Esophagus squamous epithelium (tissue), 4 donors: ENCODE results near the gene GIGYF2.

Experiments
- POLR2A ChIP-seq, 4 donors: fragments of 450-650 bp; IDR thresholded peaks; one replicate each; pipeline ENCODE4 v1.6.1; 2017; ENCODE audit warnings: antibody characterized with exemption in 4 of 4, mild to moderate bottlenecking in 4 of 4, moderate library complexity in 3 of 4
- TF ChIP-seq, protein P1 (sequence below), 6 experiments: fragments of 450-650 bp in 4 of 6; fragments of 200-600 bp in 2 of 6; sonication (generic) in 2 of 6; IDR thresholded peaks; one replicate each; pipeline ENCODE4 v1.5.1; 2016 to 2019; ENCODE audit warnings: antibody characterized with exemption in 6 of 6, mild to moderate bottlenecking in 4 of 6, moderate library complexity in 4 of 6

- no peak for TF ChIP-seq POLR2A (IDR thresholded peaks at IDR 0.05)
- TF ChIP-seq, protein P1, sequence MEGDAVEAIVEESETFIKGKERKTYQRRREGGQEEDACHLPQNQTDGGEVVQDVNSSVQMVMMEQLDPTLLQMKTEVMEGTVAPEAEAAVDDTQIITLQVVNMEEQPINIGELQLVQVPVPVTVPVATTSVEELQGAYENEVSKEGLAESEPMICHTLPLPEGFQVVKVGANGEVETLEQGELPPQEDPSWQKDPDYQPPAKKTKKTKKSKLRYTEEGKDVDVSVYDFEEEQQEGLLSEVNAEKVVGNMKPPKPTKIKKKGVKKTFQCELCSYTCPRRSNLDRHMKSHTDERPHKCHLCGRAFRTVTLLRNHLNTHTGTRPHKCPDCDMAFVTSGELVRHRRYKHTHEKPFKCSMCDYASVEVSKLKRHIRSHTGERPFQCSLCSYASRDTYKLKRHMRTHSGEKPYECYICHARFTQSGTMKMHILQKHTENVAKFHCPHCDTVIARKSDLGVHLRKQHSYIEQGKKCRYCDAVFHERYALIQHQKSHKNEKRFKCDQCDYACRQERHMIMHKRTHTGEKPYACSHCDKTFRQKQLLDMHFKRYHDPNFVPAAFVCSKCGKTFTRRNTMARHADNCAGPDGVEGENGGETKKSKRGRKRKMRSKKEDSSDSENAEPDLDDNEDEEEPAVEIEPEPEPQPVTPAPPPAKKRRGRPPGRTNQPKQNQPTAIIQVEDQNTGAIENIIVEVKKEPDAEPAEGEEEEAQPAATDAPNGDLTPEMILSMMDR (IDR thresholded peaks at IDR 0.05): no peak
Observed at GRCh38 chr2:232798187-232798586, 101.1 kb downstream of the GIGYF2 start.
